Cardiac muscle cell (in vitro differentiated cells and primary cell): ENCODE data around the gene GABARAPL2. TPM values are rescaled to one million over a fixed set of nuclear protein-coding genes. Genes with fewer than 3 reads are reported as not detected.
A peak's percentile ranks its signal among the peaks of the same experiment; 100 is the strongest.

Experiments used
- DNase-seq, 2 donors: peaks; one replicate each; pipeline versions ENCODE4 v3.0.0 to v3.0.0-alpha.2; 2010 to 2017; ENCODE audit warnings: low read depth in 1 of 2, low spot score in 1 of 2
- H3K27ac ChIP-seq: fragments of 200-600 bp; sonication (generic); 2 replicates; pipeline ENCODE4 v1.5.1; 2016
- H3K27me3 ChIP-seq: fragments of 200-600 bp; sonication (generic); 2 replicates; pipeline ENCODE4 v1.6.0; 2016; ENCODE audit warnings: control low read depth
- H3K36me3 ChIP-seq: fragments of 200-600 bp; sonication (generic); 2 replicates; pipeline ENCODE4 v1.5.1; 2016; ENCODE audit warnings: control low read depth
- H3K4me1 ChIP-seq: fragments of 200-600 bp; sonication (generic); 2 replicates; pipeline ENCODE4 v1.8.1; 2017; ENCODE audit warnings: low read depth, mild to moderate bottlenecking, mixed run types
- H3K4me3 ChIP-seq: fragments of 200-600 bp; sonication (generic); 2 replicates; pipeline ENCODE4 v1.5.1; 2016; ENCODE audit warnings: mild to moderate bottlenecking
- H3K9me3 ChIP-seq: fragments of 200-600 bp; sonication (generic); 2 replicates; pipeline ENCODE4 v1.5.1; 2017; ENCODE audit warnings: low read depth, mild to moderate bottlenecking, control low read depth
- CTCF ChIP-seq: IDR thresholded peaks from 2 replicates; pipeline ENCODE4 v1.5.1; 2012; ENCODE audit warnings: low read depth, mild to moderate bottlenecking, low read length
- polyA plus RNA-seq: library from polyadenylated mRNA; unstranded; fragments of >200 nt; fragmentation: Nextera tagmentation; extraction: Ambion mirVana; gene quantifications from 2 replicates; pipeline ENCODE4 v1.2.1, GENCODE V29; 2016
- total RNA-seq: library from RNA; depleted of rRNA; stranded (reverse); fragments of >200 nt; gene quantifications from 2 replicates; pipeline ENCODE4 v1.2.3, GENCODE V29; 2016

Gene GABARAPL2
- total and polyA plus RNA-seq, 2 experiments from 2014 or later = 125 to 456 TPM

DNA sequence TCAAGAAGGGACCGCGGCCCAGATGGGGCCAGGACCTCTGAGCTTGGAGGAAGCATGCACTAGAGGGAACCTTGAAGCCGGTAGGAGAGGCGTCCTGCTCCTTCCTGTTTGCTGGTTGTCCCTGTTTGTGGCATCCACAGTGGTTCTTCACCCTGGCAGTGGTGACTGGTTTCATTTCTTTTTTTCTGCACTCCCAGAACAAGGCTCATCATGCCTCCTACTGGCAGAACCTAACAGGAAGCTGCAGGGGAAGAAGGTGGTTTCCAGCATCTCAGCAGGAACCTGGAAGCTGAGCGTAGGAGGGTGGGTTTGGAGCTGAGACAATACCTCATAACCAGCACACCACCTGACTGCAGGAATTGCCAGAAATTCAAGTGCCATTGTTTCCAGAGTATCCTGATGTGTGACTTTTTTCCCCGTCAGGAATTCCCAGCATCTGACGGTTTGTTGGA lies 15.9 kb upstream of the GABARAPL2 start:
- Histone ChIP-seq H3K27me3 (no peaks in the 10 kb centered on the region), H3K27ac (no peak overlapping the region)
- peak in 1 of 2 donors; percentile 38 for DNase-seq

GRCh38 chr16:75552951-75553350 lies 13.2 kb upstream of the GABARAPL2 start:
- DNase-seq = no peak
- peaks cover 9% of the 10 kb centered on the region for H3K4me1 ChIP-seq
- no peaks in the 10 kb centered on the region for H3K36me3 ChIP-seq
- H3K27me3 ChIP-seq = no peaks in the 10 kb centered on the region
- no peak for TF ChIP-seq CTCF
- H3K4me3 ChIP-seq = no peak overlapping the region
- H3K9me3 ChIP-seq = no peaks in the 10 kb centered on the region
- H3K27ac ChIP-seq = no peak overlapping the region

More for the DNA sequence above, 15.9 kb upstream of the GABARAPL2 start:
- Histone ChIP-seq H3K36me3 (no peaks in the 10 kb centered on the region), H3K9me3 (no peaks in the 10 kb centered on the region), H3K4me1 (peaks cover 5% of the 10 kb centered on the region), H3K4me3 (no peak overlapping the region)
- peak; percentile 43 for TF ChIP-seq CTCF

DNA sequence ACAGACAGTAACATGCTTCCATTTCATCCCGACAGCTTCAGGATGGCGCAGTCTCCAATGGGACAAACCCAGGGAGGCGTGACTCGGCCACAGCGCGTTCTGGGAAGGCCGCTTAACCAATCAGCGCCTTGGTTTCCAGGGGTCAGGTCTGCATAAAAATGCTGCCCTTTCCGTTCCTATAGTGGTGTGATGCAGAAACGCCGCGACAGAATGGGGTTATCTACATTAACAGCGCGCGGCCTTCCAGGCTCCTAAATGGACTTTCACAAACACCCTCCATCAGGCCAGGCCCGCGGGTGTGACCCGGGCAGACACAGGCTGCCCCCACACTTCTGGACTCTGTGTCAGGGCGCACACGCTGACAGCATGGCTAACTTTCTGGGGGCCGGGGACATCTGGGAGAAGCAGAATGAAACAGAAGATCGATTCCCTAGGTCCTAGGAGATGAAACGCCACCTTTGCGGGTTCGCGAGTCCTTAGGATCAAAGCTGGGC lies 10.9 kb upstream of the GABARAPL2 start:
- H3K4me3 ChIP-seq = peak overlapping the region; percentile 57
- peaks cover 28% of the 10 kb centered on the region for H3K4me1 ChIP-seq
- no peaks in the 10 kb centered on the region for H3K27me3 ChIP-seq
- peak overlapping the region; percentile 35 for H3K27ac ChIP-seq
- H3K9me3 ChIP-seq = no peaks in the 10 kb centered on the region
- TF ChIP-seq CTCF = no peak
- peak; percentile 94 to 95 for DNase-seq
- H3K36me3 ChIP-seq = no peaks in the 10 kb centered on the region

DNA sequence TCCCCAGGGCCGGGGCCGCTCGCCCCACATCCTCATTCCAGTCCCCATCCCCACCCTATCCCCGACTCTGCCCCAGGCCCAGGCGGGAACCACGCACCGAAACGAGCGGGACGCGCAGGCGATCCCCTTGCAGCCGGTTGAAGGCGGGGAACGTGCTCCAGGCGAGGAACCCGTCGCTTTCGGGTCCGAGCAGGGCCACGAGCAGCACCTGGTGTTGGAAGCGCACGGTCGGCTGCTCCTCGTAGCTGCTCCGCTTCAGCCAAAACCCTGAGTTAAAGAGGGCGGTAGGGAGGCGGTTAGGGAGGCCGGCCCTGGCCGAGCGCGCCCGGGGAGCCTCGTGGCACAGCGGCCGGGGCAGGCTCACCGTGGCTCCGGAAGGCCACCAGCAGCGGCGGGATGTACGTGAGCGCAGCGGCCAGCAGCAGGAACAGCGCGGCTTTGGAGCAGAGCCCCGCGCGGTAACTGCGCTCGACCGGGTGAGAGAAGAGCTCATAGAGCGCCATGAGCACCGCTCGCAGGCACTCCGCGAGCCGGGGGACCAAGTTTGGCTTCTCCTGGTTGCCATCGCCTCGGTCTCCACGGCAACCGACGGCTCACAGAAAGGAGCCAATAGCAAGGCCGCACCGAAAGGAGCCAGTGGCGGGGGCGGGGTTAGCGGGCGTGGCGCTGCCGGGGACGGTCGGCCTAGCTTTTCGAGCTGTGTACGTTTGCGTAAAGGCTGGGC lies 10.3 kb upstream of the GABARAPL2 start, which contains the start of gene TMEM231:
TSS of gene TMEM231 (minus strand) at position 546 of the 724 bp plus-strand sequence. CDS start at position 503, 43 bp downstream.
- TF ChIP-seq CTCF = no peak
- peak within 1 kb of the TSS; percentile 37 for H3K27ac ChIP-seq
- H3K36me3 ChIP-seq = no peaks in the 10 kb centered on the region
- H3K4me1 ChIP-seq = peaks cover 28% of the 10 kb centered on the region
- no peaks in the 10 kb centered on the region for H3K9me3 ChIP-seq
- peak; percentile 96 to 98 for DNase-seq
- H3K27me3 ChIP-seq = no peaks in the 10 kb centered on the region
- peak within 1 kb of the TSS; percentile 57 for H3K4me3 ChIP-seq

- peak overlapping the region; percentile 37 for H3K27ac ChIP-seq
- peaks cover 28% of the 10 kb centered on the region for H3K4me1 ChIP-seq
- no peaks in the 10 kb centered on the region for H3K27me3 ChIP-seq
- DNase-seq = no peak
- H3K9me3 ChIP-seq = no peaks in the 10 kb centered on the region
- TF ChIP-seq CTCF = no peak
- peak overlapping the region; percentile 57 for H3K4me3 ChIP-seq
- H3K36me3 ChIP-seq = no peaks in the 10 kb centered on the region
Measured at GRCh38 chr16:75556431-75556950, 9.7 kb upstream of the GABARAPL2 start.
